ENCODE results near the gene FOXF1.

GRCh38 chr16:86534779-86535615, 24.7 kb downstream of the FOXF1 start:
- TF ChIP-seq CTCF (IDR thresholded peaks at IDR 0.05) (no peak), POLR2A (IDR thresholded peaks at IDR 0.05) (no peak)

Measured in right lobe of liver (tissue), 4 donors.